ENCODE data around the gene ARHGAP1. TPM values are rescaled to one million over a fixed set of nuclear protein-coding genes. Genes with fewer than 3 reads are reported as not detected.
"Not testable (repeated sequence)": the region's sequence is repeated elsewhere in the genome, so short reads cannot be mapped to it uniquely, and the experiment has no call there.

The ARHGAP1 gene
- total RNA-seq, 4 donors from 2014 or later, result 73.1 to 139 (median 92.3) TPM

- Histone ChIP-seq H3K4me3 (no peak overlapping the region), H3K27ac (replicated peaks in 1 of 4) (no peak overlapping the region), H3K4me1 (peaks cover 9 to 19% (median 16%) of the 10 kb centered on the region in 4 donors), H3K9me3 (no peaks in the 10 kb centered on the region), H3K27me3 (no peaks in the 10 kb centered on the region), H3K36me3 (peaks cover 0 to 7% (median 3%) of the 10 kb centered on the region in 4 donors)
- TF ChIP-seq EP300 (IDR thresholded peaks at IDR 0.05), result no peak
- TF ChIP-seq CTCF (IDR thresholded peaks at IDR 0.05), result no peak
- no peak for TF ChIP-seq POLR2A (IDR thresholded peaks at IDR 0.05; ENCODE audit: low read depth)
- TF ChIP-seq POLR2AphosphoS5 (IDR thresholded peaks at IDR 0.05), result no peak
- no peak for DNase-seq (ENCODE audit: extremely low spot score)
- intact Hi-C loops (cut with DNase I), result no loop called here
- WGBS, result 93% methylated on average over 7 of the region's 7 CpGs
Observed at GRCh38 chr11:46712874-46713576, 12.6 kb upstream of the ARHGAP1 start.

DNA sequence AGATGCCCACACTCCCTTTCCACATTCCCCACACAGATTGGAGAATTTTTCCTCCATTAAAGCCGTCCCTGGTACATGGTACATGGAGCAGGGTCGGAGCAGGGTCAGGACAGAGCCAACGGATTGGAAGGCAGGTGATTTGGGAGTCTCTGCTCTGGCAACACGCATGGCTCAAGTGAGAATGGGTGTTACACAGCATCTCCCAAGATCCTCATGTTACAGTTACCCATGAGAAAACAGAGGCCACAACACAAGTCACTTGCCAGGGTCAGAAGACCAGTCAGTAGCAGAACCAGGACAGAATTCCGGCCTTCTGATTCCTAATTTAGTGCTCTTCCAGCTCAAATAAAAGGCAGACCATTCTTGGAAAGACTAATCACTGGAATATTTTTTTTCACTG, 10.9 kb upstream of the ARHGAP1 start:
- 75% methylated on average over 3 of the region's 5 CpGs for WGBS
- Histone ChIP-seq H3K27me3 (no peaks in the 10 kb centered on the region), H3K4me3 (no peak overlapping the region), H3K27ac (replicated peaks in 1 of 4) (peak overlapping the region; percentile 62 to 81 (median 76)), H3K9me3 (no peaks in the 10 kb centered on the region), H3K36me3 (peaks cover 4 to 24% (median 18%) of the 10 kb centered on the region in 4 donors), H3K4me1 (peaks cover 9 to 19% (median 16%) of the 10 kb centered on the region in 4 donors)
- no peak for TF ChIP-seq EP300 (IDR thresholded peaks at IDR 0.05)
- no peak for TF ChIP-seq POLR2A (IDR thresholded peaks at IDR 0.05; ENCODE audit: low read depth)
- TF ChIP-seq POLR2AphosphoS5 (IDR thresholded peaks at IDR 0.05), result no peak
- no peak for TF ChIP-seq CTCF (IDR thresholded peaks at IDR 0.05)
- intact Hi-C loops (cut with DNase I), result no loop called here
- no peak for DNase-seq (ENCODE audit: extremely low spot score)

- TF ChIP-seq POLR2AphosphoS5 (IDR thresholded peaks at IDR 0.05), result peak; percentile 56 to 68
- no peak for TF ChIP-seq POLR2A (IDR thresholded peaks at IDR 0.05; ENCODE audit: low read depth)
- H3K9me3 ChIP-seq, result no peaks in the 10 kb centered on the region
- peaks cover 8 to 29% (median 23%) of the 10 kb centered on the region in 4 donors for H3K36me3 ChIP-seq
- no peak overlapping the region for H3K4me3 ChIP-seq
- no peak for DNase-seq (ENCODE audit: extremely low spot score)
- 19% methylated on average over 7 of the region's 10 CpGs for WGBS
- H3K27ac ChIP-seq (replicated peaks in 1 of 4), result peak overlapping the region; percentile 62 to 81 (median 76)
- H3K4me1 ChIP-seq, result peaks cover 9 to 19% (median 16%) of the 10 kb centered on the region in 4 donors
- intact Hi-C loops (cut with DNase I), result no loop called here
- H3K27me3 ChIP-seq, result no peaks in the 10 kb centered on the region
Observed at GRCh38 chr11:46710821-46711269, 10.4 kb upstream of the ARHGAP1 start.

- not testable (repeated sequence) for H3K27ac ChIP-seq (replicated peaks in 1 of 4)
Observed at GRCh38 chr11:46709351-46709750, 8.9 kb upstream of the ARHGAP1 start.

GRCh38 chr11:46706886-46707285, 6.5 kb upstream of the ARHGAP1 start:
- no peak for DNase-seq (ENCODE audit: extremely low spot score)
- intact Hi-C loops (cut with DNase I), result no loop called here
- no peak overlapping the region for H3K27ac ChIP-seq (replicated peaks in 1 of 4)
- H3K9me3 ChIP-seq, result no peaks in the 10 kb centered on the region
- no peak overlapping the region for H3K4me3 ChIP-seq
- peaks cover 25 to 26% (median 25%) of the 10 kb centered on the region in 4 donors for H3K4me1 ChIP-seq
- peaks cover 35 to 69% (median 62%) of the 10 kb centered on the region in 4 donors for H3K36me3 ChIP-seq
- WGBS, result 89% methylated on average over 7 of the region's 7 CpGs
- TF ChIP-seq POLR2A (IDR thresholded peaks at IDR 0.05; ENCODE audit: low read depth) (no peak), CTCF (IDR thresholded peaks at IDR 0.05) (no peak)
- no peaks in the 10 kb centered on the region for H3K27me3 ChIP-seq

More at GRCh38 chr11:46709351-46709750, 8.9 kb upstream of the ARHGAP1 start:
- H3K4me3 ChIP-seq; DNase-seq (ENCODE audit: extremely low spot score); H3K9me3 ChIP-seq; intact Hi-C loops (cut with DNase I); H3K27me3 ChIP-seq: not testable (repeated sequence)
- Histone ChIP-seq H3K4me1 (peaks cover 9 to 19% (median 16%) of the 10 kb centered on the region in 4 donors), H3K36me3 (peaks cover 23 to 44% (median 38%) of the 10 kb centered on the region in 4 donors)
- 94% methylated on average over 9 of the region's 9 CpGs for WGBS
